IPS-20b (cell line): ENCODE measurements around the gene MUS81.
"Not testable (repeated sequence)": the region's sequence is repeated elsewhere in the genome, so short reads cannot be mapped to it uniquely, and the experiment has no call there.

Experiments used
- H3K27ac ChIP-seq: one replicate; pipeline ENCODE4 v1.5.1; 2013; ENCODE audit warnings: low read length
- H3K27me3 ChIP-seq: 2 replicates; pipeline ENCODE4 v1.6.1; 2013; ENCODE audit warnings: mild to moderate bottlenecking, low read length, inconsistent platforms; ENCODE audit not compliant: insufficient read depth
- H3K36me3 ChIP-seq: 2 replicates; pipeline ENCODE4 v1.6.1; 2013; ENCODE audit warnings: low read depth, mild to moderate bottlenecking, inconsistent platforms, low read length, moderate library complexity; ENCODE audit not compliant: insufficient read depth
- H3K4me1 ChIP-seq: 2 replicates; pipeline ENCODE4 v1.6.1; 2013; ENCODE audit warnings: mild to moderate bottlenecking, control low read depth, inconsistent platforms, low read length, moderate library complexity; ENCODE audit not compliant: insufficient read depth
- H3K4me3 ChIP-seq: 2 replicates; pipeline ENCODE4 v1.5.1; 2013; ENCODE audit warnings: mild to moderate bottlenecking, low read length, inconsistent platforms
- H3K9ac ChIP-seq: 2 replicates; pipeline ENCODE4 v1.6.1; 2013; ENCODE audit warnings: low read depth, mild to moderate bottlenecking, inconsistent platforms, low read length, moderate library complexity
- H3K9me3 ChIP-seq: 2 replicates; pipeline ENCODE4 v1.6.1; 2013; ENCODE audit warnings: mild to moderate bottlenecking, low read depth, low read length, inconsistent platforms; ENCODE audit not compliant: insufficient read depth

MUS81 gene

DNA sequence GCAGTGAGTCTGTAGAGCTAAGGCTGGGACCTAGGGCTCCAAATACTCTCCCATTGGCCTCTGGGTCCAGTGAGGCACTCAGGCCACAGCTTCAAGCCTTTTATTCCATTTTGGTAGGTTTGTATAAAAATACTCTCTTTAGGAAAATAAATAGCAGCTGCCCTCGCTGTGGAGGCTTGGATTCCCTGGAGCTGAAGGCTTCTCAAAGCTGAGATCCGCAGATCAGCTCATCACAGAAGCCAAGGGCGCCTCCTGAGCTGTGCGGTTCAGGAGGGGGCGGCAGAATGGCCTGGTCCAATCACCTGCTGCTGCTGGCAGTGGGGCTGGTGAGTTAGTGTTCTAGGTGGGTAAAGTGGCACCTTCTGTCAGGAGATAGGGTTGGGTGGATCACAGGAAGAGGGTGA lies 31.9 kb downstream of the MUS81 start:
- Histone ChIP-seq H3K4me1 (peaks cover 12% of the 10 kb centered on the region; the same call in 1 of the 2 replicates), H3K4me3 (peak overlapping the region; percentile 84), H3K27me3 (peaks cover 32% of the 10 kb centered on the region), H3K9ac (peak overlapping the region; percentile 74; the same call in 1 of the 2 replicates)
- not testable (repeated sequence) for H3K9me3 ChIP-seq, H3K27ac ChIP-seq, H3K36me3 ChIP-seq

DNA sequence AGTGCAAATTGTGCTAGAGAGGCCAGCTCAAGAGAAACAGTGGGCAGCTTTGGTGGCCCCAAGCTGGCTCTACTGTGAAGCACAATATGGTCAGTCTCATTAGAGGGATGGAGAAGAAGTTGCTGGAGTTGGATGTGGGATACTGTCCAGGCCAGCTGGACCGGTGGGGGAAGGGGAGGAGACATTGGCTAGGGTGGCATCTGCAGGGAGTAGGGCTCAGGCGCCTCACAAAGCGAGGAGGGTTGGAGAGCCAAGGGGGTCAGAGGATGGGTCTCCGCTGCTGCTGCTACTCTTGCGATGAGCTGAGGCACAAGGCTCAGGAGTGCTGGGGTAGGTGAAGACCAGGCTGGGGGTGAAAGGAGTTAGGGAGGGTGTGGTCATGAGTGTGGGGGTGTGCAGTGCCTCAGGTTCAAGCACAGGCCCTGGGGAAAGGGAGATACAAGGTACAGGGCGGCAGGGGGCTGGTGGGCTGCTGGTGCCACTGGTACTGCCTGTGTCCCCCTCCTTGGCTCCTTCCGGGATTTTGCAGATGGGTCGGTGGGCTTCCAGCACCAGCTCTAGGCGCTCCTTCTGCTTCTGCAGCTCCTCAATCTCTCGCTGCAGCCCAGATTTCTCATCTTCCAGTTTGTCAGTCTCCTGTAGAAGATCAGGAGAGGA lies 32.6 kb downstream of the MUS81 start:
- no peak overlapping the region for H3K27ac ChIP-seq
- H3K4me1 ChIP-seq = peaks cover 12% of the 10 kb centered on the region; the same call in 1 of the 2 replicates
- H3K4me3 ChIP-seq = peak overlapping the region; percentile 84; the same call in 1 of the 2 replicates
- H3K36me3 ChIP-seq = no peaks in the 10 kb centered on the region
- H3K27me3 ChIP-seq = peaks cover 37% of the 10 kb centered on the region
- no peaks in the 10 kb centered on the region for H3K9me3 ChIP-seq
- H3K9ac ChIP-seq = no peak overlapping the region

DNA sequence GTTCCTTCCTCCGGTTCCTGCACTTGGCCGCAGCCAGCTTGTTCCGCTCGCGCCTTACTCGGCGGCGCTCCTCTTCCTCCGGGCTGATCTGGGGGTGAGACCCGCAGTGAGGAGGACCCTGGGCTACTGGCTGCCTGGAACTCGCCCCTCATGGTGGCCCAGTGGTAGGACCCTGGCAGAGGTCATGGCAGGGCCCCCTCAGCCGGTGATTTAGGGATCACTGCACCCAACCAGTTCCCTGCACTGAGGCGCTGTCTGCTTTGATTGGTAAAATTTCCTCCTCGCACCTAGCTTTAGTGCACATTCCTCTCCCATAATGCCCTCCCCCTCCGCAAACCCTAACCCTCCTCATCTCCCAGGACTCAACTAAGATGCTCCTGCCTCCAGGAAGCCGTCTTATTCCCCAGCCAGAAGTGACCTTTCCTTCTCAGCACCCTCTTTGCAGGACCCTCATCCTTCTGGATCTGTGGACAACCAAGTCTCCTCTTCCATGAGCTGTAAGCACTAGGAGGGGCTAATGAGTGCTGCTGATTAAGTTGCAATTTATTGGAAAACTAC lies 33.9 kb downstream of the MUS81 start:
- H3K36me3 ChIP-seq = no peaks in the 10 kb centered on the region
- peaks cover 46% of the 10 kb centered on the region for H3K27me3 ChIP-seq
- H3K4me1 ChIP-seq = peaks cover 12% of the 10 kb centered on the region; the same call in 1 of the 2 replicates
- no peak overlapping the region for H3K27ac ChIP-seq
- H3K9ac ChIP-seq = no peak overlapping the region
- no peak overlapping the region for H3K4me3 ChIP-seq
- H3K9me3 ChIP-seq = no peaks in the 10 kb centered on the region

DNA sequence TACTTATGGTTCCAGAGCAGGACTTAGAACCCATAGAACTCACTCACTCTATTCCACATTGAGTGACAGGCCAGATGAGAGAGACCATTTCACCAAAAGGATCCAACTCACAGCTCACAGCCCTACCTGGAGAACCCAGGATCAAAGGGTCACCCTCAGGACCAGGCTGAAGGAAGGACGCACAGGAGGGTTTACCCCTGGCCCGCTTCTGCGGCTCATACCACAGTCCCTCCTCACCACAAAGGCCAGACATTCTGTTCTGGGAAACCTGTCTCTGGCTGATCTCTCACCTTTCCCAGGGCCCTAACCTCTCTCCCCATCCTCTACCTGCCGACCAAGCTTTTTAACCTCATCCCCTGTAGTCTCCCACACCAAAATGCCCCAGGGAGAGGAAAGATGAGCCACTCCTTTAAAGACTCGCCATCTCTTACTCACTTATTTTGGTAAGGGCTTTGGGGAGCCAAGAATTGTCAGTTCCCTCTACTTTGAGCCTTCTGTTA lies 35.3 kb downstream of the MUS81 start:
- no peak overlapping the region for H3K27ac ChIP-seq
- peaks cover 4% of the 10 kb centered on the region; the same call in 1 of the 2 replicates for H3K4me1 ChIP-seq
- no peaks in the 10 kb centered on the region for H3K9me3 ChIP-seq
- H3K27me3 ChIP-seq = peaks cover 47% of the 10 kb centered on the region
- H3K9ac ChIP-seq = no peak overlapping the region
- H3K36me3 ChIP-seq = no peaks in the 10 kb centered on the region
- H3K4me3 ChIP-seq = no peak overlapping the region

DNA sequence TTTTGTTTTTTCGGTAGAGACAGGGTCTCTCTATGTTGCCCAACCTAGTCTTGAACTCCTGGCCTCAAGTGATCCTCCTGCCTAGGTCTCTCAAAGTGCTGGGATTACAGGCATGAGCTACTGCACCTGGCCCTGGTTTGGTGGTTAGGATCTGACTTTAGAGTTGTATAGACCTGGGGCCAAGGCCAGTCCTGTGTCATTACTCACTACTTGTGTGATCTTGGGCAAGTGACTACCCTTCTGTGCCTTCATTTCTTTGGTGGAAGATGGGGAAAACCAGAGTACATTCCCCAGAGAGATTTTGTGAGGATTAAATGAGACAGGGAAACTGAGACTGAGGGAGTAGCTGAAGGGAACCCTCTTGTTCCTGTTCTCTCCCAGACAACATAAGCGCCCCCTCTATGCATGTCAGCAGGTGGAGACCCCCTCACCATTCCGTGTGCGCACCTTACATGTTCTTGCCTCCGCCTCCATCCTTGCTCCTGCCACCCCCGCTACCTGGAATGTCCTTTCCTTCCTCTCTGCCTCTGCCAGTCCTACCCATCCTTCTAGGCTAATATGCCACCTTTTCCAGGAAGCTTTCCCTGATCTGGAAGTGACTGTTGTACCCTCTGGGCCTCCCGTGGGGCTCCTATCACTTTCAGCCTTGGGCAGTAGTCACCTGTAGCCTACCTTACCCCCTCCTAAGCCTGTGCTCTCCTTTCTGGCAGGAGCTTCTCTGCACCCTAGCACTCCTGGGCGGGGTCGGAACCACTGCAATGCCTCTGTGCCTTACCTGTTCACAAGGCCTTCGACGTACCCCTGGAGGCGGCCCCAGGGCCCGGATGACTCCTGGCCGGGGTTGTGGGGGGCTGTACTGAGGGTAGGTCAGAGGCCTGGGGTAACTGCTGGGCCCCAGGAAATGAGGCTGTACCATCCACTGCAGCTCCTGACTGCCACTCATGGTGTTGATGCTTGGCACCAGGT lies 36.1 kb downstream of the MUS81 start:
- H3K9ac ChIP-seq = no peak overlapping the region
- no peaks in the 10 kb centered on the region for H3K36me3 ChIP-seq
- no peaks in the 10 kb centered on the region for H3K9me3 ChIP-seq
- no peak overlapping the region for H3K27ac ChIP-seq
- no peak overlapping the region for H3K4me3 ChIP-seq
- peaks cover 53% of the 10 kb centered on the region for H3K27me3 ChIP-seq
- peaks cover 4% of the 10 kb centered on the region; the same call in 1 of the 2 replicates for H3K4me1 ChIP-seq

DNA sequence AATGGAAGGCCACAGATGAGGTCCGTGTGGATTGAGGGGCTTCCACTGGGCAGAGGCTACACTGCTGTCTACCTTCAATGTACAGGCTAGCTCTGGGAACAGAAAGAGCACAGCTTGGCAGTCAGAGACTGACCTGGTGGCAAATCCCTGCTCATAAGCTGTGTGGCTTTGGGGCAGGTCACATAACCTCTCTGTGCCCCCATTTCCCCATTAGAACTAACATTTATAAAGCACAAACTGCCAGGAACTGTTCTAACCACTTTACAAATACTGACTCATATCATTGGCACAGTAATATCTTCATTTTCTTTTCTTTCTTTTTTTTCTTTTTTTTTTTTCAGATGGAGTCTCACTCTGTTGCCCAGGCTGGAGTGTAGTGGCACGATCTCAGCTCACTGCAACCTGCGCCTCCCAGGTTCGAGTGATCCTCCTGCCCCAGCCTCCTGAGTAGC lies 36.8 kb downstream of the MUS81 start:
- Histone ChIP-seq H3K9ac (no peak overlapping the region), H3K4me3 (no peak overlapping the region), H3K4me1 (peaks cover 1% of the 10 kb centered on the region; the same call in 1 of the 2 replicates), H3K27ac (no peak overlapping the region), H3K27me3 (peaks cover 53% of the 10 kb centered on the region), H3K36me3 (no peaks in the 10 kb centered on the region), H3K9me3 (no peaks in the 10 kb centered on the region)

DNA sequence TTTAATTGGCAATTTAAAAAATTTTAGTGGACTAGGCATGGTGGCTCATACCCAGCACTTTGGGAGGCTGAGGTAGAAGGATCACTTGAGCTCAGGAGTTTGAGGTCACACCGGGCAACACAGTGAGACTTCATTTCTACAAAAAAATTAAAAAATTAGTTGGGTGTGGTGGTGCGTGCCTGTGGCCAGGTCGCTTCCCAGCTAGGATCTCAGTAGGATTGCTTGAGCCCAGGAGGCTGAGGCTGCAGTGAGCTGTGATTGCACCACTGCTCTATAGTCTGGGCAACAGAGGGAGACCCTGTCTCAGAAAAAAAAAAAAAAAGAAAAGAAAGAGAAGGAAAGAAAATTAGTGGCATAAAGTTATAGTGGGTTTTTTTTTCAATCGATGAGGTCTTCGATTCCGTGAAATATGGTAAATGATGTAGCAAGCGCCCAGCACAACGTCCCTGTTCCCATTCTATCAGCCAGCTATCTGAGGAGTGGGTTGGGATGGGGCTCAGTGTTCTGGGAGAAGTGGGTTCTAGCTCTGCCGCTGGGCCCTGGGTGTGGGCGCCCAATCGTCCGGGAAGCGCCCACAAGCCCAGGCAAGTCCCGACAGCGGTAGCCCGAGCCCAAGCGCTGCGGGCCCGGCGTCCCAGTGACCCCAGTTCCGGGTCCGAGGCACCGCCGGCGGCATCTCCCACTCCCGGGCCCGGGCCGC lies 38.6 kb downstream of the MUS81 start:
- Histone ChIP-seq H3K36me3 (no peaks in the 10 kb centered on the region), H3K9me3 (no peaks in the 10 kb centered on the region), H3K4me3 (peak overlapping the region; percentile 65; the same call in 1 of the 2 replicates), H3K27ac (no peak overlapping the region), H3K4me1 (no peaks in the 10 kb centered on the region; the same call in 1 of the 2 replicates), H3K27me3 (peaks cover 70% of the 10 kb centered on the region), H3K9ac (peak overlapping the region; percentile 53; the same call in 1 of the 2 replicates)

DNA sequence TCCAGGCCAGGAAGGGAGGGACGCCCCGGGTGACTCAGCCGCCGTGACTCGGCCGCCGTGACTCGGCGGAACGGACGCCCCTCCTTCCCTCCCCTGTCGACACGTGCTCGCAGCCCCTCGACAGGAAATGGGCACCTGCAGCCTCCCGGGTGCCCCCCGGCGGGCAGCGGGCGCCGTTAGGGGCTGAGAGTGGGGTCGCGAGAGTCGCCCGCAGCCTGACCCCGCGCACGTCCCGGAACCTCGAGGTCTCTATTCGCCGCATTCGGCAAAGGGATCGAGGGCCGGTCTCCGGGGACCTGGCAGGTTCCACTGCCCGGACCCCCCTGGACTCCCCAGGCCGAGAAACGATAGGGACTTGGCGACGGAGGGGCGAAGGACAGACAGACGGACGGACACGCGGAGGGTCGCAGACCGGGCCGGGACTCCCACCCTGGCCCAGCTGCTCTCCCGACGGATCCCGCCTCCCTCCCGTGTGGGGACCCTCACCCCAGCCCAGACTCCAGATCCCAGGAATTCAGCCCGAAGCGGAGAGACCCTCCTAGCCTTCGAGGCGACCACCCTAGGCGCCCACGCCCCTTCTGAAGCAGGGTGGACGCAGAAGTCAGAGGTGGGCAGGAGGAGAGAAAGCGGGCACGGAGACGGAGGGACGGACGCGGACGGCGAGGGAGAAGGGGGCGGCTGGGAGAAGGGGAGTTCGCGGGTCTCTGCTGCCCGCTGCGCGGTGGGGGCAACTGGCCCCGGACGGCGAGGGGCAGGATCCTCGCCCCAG lies 39.3 kb downstream of the MUS81 start:
- Histone ChIP-seq H3K4me1 (no peaks in the 10 kb centered on the region; the same call in 1 of the 2 replicates), H3K9me3 (no peaks in the 10 kb centered on the region), H3K27ac (no peak overlapping the region), H3K9ac (peak overlapping the region; percentile 53), H3K36me3 (no peaks in the 10 kb centered on the region), H3K4me3 (peak overlapping the region; percentile 65), H3K27me3 (peaks cover 74% of the 10 kb centered on the region)

DNA sequence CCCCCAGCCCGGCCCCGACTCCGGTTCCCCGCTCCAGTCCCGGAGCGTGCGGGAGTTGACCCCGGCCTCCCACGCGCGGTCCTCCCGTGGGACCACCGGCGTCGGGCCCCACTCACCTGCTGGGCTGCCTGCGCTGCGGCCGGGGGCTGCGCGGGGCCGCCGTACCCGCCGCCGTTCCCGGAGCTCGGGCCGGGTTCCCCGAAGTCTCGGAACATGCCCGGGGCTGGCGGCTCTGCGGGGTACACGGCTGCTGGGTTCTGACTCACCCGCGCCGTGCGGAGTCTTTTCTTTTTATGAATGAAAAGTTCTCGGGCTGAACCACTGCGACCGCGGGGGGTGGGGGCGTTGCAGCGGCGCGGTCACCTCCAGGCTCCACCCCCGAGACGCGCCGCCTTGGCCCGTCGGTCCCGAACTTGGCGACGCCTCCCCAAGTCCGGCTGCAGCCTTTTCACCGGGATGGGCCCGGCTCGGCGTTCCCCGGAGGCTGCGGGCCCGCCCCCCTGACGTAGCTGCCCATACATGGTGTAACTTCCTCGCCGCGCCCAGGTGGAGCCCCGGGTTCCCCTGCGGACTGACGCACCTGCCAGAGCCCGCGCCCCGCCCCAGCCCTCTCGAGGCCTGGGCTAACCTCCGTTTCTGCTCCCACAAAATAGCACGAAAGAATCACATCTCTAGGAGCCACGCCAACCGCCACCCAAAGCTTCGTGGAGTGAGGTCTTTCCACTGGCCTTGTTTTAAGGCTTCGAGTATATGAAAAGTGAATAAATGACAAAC lies 40.1 kb downstream of the MUS81 start, which contains the start of gene FOSL1:
FOSL1 (minus strand) TSS at position 264 of the 774 bp plus-strand sequence; CDS start at position 215, 49 bp downstream.
- H3K27me3 ChIP-seq = peaks cover 74% of the 10 kb centered on the region

DNA sequence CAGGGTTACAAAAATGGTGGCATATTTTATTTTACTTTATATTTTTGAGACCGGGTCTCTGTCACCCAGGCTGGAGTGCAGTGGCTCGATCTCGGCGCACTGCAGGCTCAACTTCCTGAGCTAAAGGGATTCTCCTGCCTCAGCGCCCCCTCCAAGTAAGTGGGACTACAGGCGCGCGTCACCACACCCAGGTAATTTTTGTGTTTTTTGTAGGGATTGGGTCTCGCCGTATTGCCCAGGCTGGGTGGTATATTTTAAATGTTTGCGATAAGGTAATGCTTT lies 40.6 kb downstream of the MUS81 start:
- H3K27ac ChIP-seq = no peak overlapping the region
- no peaks in the 10 kb centered on the region for H3K9me3 ChIP-seq
- H3K27me3 ChIP-seq = peaks cover 74% of the 10 kb centered on the region
- peak overlapping the region; percentile 65; the same call in 1 of the 2 replicates for H3K4me3 ChIP-seq
- H3K9ac ChIP-seq = no peak overlapping the region
- no peaks in the 10 kb centered on the region for H3K36me3 ChIP-seq
- H3K4me1 ChIP-seq = no peaks in the 10 kb centered on the region; the same call in 1 of the 2 replicates

More for the DNA sequence above, 40.1 kb downstream of the MUS81 start, which contains the start of gene FOSL1:
- Histone ChIP-seq H3K9me3 (no peaks in the 10 kb centered on the region), H3K36me3 (no peaks in the 10 kb centered on the region), H3K9ac (peak within 1 kb of the TSS; percentile 53), H3K27ac (no peak within 1 kb of the TSS), H3K4me3 (peak within 1 kb of the TSS; percentile 65), H3K4me1 (no peaks in the 10 kb centered on the region; the same call in 1 of the 2 replicates)
